ENCODE measurements around the gene POLD1. TPM values are rescaled to one million over a fixed set of nuclear protein-coding genes. Genes with fewer than 3 reads are reported as not detected.
A peak's percentile ranks its signal among the peaks of the same experiment; 100 is the strongest.

The POLD1 gene
- total and polyA plus RNA-seq, 2 of the 13 experiments (the other 11 are each of a cell fraction or from before 2014, with no cell fraction given): 17.4 to 54.0 TPM

DNA sequence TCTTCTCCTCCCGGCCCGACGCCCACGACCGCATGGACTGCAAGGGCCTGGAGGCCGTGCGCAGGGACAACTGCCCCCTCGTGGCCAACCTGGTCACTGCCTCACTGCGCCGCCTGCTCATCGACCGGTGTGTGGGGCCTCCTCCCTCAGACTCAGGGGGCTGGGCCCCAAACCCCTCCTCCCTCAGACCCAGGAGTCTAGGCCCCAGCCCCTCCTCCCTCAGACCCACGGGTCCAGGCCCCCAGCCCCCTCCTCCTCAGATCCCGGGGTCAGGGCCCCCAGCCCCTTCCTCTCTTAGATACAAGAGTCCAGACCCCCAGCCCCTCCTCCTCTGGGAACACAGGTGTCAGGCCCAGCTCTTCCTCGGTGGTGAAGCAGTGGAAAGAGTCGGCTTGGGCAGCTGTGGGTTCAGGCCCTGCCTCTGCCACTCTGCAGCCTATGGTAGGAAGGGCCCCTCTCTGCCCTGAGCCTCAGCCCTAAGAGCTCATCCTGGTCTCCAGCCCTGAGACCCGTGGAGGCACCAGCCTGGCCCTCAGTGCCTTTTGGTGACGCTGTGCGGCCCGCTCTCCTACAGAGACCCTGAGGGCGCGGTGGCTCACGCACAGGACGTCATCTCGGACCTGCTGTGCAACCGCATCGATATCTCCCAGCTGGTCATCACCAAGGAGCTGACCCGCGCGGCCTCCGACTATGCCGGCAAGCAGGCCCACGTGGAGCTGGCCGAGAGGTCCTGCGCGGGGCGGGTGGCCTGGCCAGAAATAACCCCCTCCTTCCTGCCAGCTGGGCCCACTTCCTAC, 30.9 kb downstream of the POLD1 start (continued):
- TF ChIP-seq ZNF83 (CRISPR knock-in tag; IDR thresholded peaks at IDR 0.05; ENCODE audit: borderline replicate concordance): no peak
- TF ChIP-seq, protein P1, sequence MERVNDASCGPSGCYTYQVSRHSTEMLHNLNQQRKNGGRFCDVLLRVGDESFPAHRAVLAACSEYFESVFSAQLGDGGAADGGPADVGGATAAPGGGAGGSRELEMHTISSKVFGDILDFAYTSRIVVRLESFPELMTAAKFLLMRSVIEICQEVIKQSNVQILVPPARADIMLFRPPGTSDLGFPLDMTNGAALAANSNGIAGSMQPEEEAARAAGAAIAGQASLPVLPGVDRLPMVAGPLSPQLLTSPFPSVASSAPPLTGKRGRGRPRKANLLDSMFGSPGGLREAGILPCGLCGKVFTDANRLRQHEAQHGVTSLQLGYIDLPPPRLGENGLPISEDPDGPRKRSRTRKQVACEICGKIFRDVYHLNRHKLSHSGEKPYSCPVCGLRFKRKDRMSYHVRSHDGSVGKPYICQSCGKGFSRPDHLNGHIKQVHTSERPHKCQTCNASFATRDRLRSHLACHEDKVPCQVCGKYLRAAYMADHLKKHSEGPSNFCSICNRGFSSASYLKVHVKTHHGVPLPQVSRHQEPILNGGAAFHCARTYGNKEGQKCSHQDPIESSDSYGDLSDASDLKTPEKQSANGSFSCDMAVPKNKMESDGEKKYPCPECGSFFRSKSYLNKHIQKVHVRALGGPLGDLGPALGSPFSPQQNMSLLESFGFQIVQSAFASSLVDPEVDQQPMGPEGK (CRISPR knock-in tag; IDR thresholded peaks at IDR 0.05): peak; percentile 46; the same call in 1 of the 2 replicates
- TF ChIP-seq ARID4A (CRISPR knock-in tag; IDR thresholded peaks at IDR 0.05; ENCODE audit: borderline replicate concordance): 0 out of 2 replicates have a peak, but pooled peaks have one; percentile 32
- 0 out of 2 replicates have a peak, but pooled peaks have one; percentile 34 for TF ChIP-seq KMT2A (CRISPR knock-in tag; IDR thresholded peaks at IDR 0.05)
- TF ChIP-seq IRF1 (CRISPR knock-in tag; IDR thresholded peaks at IDR 0.05; ENCODE audit: low read depth): no peak
- TF ChIP-seq RFXAP (CRISPR knock-in tag; IDR thresholded peaks at IDR 0.05; ENCODE audit: borderline replicate concordance): 0 out of 2 replicates have a peak, but pooled peaks have one; percentile 48
- TF ChIP-seq MTA1 (CRISPR knock-in tag; IDR thresholded peaks at IDR 0.05; ENCODE audit: borderline replicate concordance): peak; percentile 11; the same call in 1 of the 2 replicates
- TF ChIP-seq IRF9 (CRISPR knock-in tag; IDR thresholded peaks at IDR 0.05; ENCODE audit: borderline replicate concordance): no peak
- peak; percentile 68 for TF ChIP-seq ZNF687 (CRISPR knock-in tag; IDR thresholded peaks at IDR 0.05)
- TF ChIP-seq ZSCAN22 (CRISPR knock-in tag; IDR thresholded peaks at IDR 0.05): peak; percentile 100
- TF ChIP-seq HOXA3 (CRISPR knock-in tag; IDR thresholded peaks at IDR 0.05): peak; percentile 81
- peak; percentile 52 for TF ChIP-seq AGO2 (optimal IDR thresholded peaks at IDR 0.05; ENCODE audit: low read depth, low read length)
- TF ChIP-seq ZNF598 (CRISPR knock-in tag; IDR thresholded peaks at IDR 0.05; ENCODE audit: borderline replicate concordance): peak; percentile 53; the same call in 1 of the 2 replicates
- 0 out of 2 replicates have a peak, but pooled peaks have one; percentile 46 for TF ChIP-seq ZNF136 (CRISPR knock-in tag; IDR thresholded peaks at IDR 0.05; ENCODE audit: low read depth)
- no peak for TF ChIP-seq ZNF24 (IDR thresholded peaks at IDR 0.05)

Data from HepG2 (cell line).